Measurements from ENCODE around the gene SEMA3G. TPM values are rescaled to one million over a fixed set of nuclear protein-coding genes. Genes with fewer than 3 reads are reported as not detected.

Gene SEMA3G
- total and polyA plus RNA-seq, 7 experiments from 2014 or later = 0.10 to 0.24 TPM; not detected in 5

GRCh38 chr3:52435246-52436101 lies 9.4 kb downstream of the SEMA3G start:
- Mint-ChIP-seq H3K36me3 (no peaks in the 10 kb centered on the region), H3K27ac (no peak overlapping the region), H3K4me1 (peaks cover 0 to 5% (median 0%) of the 10 kb centered on the region in 7 donors), H3K4me3 (no peak overlapping the region), H3K9me3 (no peaks in the 10 kb centered on the region), H3K27me3 (peaks cover 0 to 6% (median 0%) of the 10 kb centered on the region in 5 donors)
- H3K36me3 ChIP-seq (ENCODE audit: control insufficient read depth in 2 of 3, insufficient read depth in 3 of 3, low read length in 3 of 3) = no peaks in the 10 kb centered on the region
- DNase-seq (no peak), ATAC-seq (no peak)
- POLR2A ChIA-PET = no interaction called here
- intact Hi-C loops (cut with micrococcal nuclease) = no loop called here
- H3K27me3 ChIP-seq (ENCODE audit: control insufficient read depth in 2 of 2, insufficient read depth in 2 of 2, low read length in 2 of 2) = no peaks in the 10 kb centered on the region
- CTCF ChIA-PET = no interaction called here
- H3K4me1 ChIP-seq (ENCODE audit: control insufficient read depth in 2 of 2, insufficient read depth in 2 of 2, low read length in 2 of 2) = no peaks in the 10 kb centered on the region
- no peaks in the 10 kb centered on the region for H3K9me3 ChIP-seq (ENCODE audit: control insufficient read depth in 2 of 3, low read length in 3 of 3)
- H3K4me3 ChIP-seq (ENCODE audit: low read length) = no peak overlapping the region
- no peak overlapping the region for H3K27ac ChIP-seq (ENCODE audit: low read depth, low read length)

- H3K4me1 Mint-ChIP-seq = peaks cover 0 to 5% (median 0%) of the 10 kb centered on the region in 7 donors
- intact Hi-C loops (cut with micrococcal nuclease) = no loop called here
- H3K4me3 Mint-ChIP-seq = no peak overlapping the region
- H3K4me1 ChIP-seq (ENCODE audit: control insufficient read depth in 2 of 2, insufficient read depth in 2 of 2, low read length in 2 of 2) = no peaks in the 10 kb centered on the region
- ATAC-seq (no peak), DNase-seq (no peak)
- peaks cover 0 to 6% (median 0%) of the 10 kb centered on the region in 5 donors for H3K27me3 Mint-ChIP-seq
- H3K9me3 Mint-ChIP-seq = no peaks in the 10 kb centered on the region
- H3K4me3 ChIP-seq (ENCODE audit: low read length) = no peak overlapping the region
- ChIA-PET POLR2A (no interaction called here), CTCF (no interaction called here)
- no peaks in the 10 kb centered on the region for H3K36me3 ChIP-seq (ENCODE audit: control insufficient read depth in 2 of 3, insufficient read depth in 3 of 3, low read length in 3 of 3)
- no peak overlapping the region for H3K27ac Mint-ChIP-seq
- no peaks in the 10 kb centered on the region for H3K36me3 Mint-ChIP-seq
- H3K27me3 ChIP-seq (ENCODE audit: control insufficient read depth in 2 of 2, insufficient read depth in 2 of 2, low read length in 2 of 2) = no peaks in the 10 kb centered on the region
- H3K27ac ChIP-seq (ENCODE audit: low read depth, low read length) = no peak overlapping the region
- H3K9me3 ChIP-seq (ENCODE audit: control insufficient read depth in 2 of 3, low read length in 3 of 3) = no peaks in the 10 kb centered on the region
Measured at GRCh38 chr3:52434491-52435115, 10.3 kb downstream of the SEMA3G start.

GRCh38 chr3:52433996-52434479 lies 10.9 kb downstream of the SEMA3G start:
- no peaks in the 10 kb centered on the region for H3K9me3 Mint-ChIP-seq
- ChIA-PET CTCF (no interaction called here), POLR2A (no interaction called here)
- H3K36me3 ChIP-seq (ENCODE audit: control insufficient read depth in 2 of 3, insufficient read depth in 3 of 3, low read length in 3 of 3) = no peaks in the 10 kb centered on the region
- DNase-seq (no peak), ATAC-seq (no peak)
- H3K27ac ChIP-seq (ENCODE audit: low read depth, low read length) = no peak overlapping the region
- peaks cover 0 to 6% (median 0%) of the 10 kb centered on the region in 5 donors for H3K27me3 Mint-ChIP-seq
- H3K9me3 ChIP-seq (ENCODE audit: control insufficient read depth in 2 of 3, low read length in 3 of 3) = no peaks in the 10 kb centered on the region
- intact Hi-C loops (cut with micrococcal nuclease) = no loop called here
- no peaks in the 10 kb centered on the region for H3K4me1 ChIP-seq (ENCODE audit: control insufficient read depth in 2 of 2, insufficient read depth in 2 of 2, low read length in 2 of 2)
- H3K27ac Mint-ChIP-seq = no peak overlapping the region
- H3K4me3 ChIP-seq (ENCODE audit: low read length) = no peak overlapping the region
- no peaks in the 10 kb centered on the region for H3K27me3 ChIP-seq (ENCODE audit: control insufficient read depth in 2 of 2, insufficient read depth in 2 of 2, low read length in 2 of 2)
- no peaks in the 10 kb centered on the region for H3K36me3 Mint-ChIP-seq
- peaks cover 0 to 5% (median 0%) of the 10 kb centered on the region in 7 donors for H3K4me1 Mint-ChIP-seq
- no peak overlapping the region for H3K4me3 Mint-ChIP-seq

- no peaks in the 10 kb centered on the region for H3K9me3 Mint-ChIP-seq
- Histone ChIP-seq H3K4me3 (ENCODE audit: low read length) (no peak overlapping the region), H3K27me3 (ENCODE audit: control insufficient read depth in 2 of 2, insufficient read depth in 2 of 2, low read length in 2 of 2) (no peaks in the 10 kb centered on the region), H3K27ac (ENCODE audit: low read depth, low read length) (no peak overlapping the region), H3K36me3 (ENCODE audit: control insufficient read depth in 2 of 3, insufficient read depth in 3 of 3, low read length in 3 of 3) (no peaks in the 10 kb centered on the region), H3K9me3 (ENCODE audit: control insufficient read depth in 2 of 3, low read length in 3 of 3) (no peaks in the 10 kb centered on the region), H3K4me1 (ENCODE audit: control insufficient read depth in 2 of 2, insufficient read depth in 2 of 2, low read length in 2 of 2) (no peaks in the 10 kb centered on the region)
- CTCF ChIA-PET = no interaction called here
- H3K4me3 Mint-ChIP-seq = no peak overlapping the region
- no peak overlapping the region for H3K27ac Mint-ChIP-seq
- DNase-seq (no peak), ATAC-seq (no peak)
- peaks cover 0 to 6% (median 0%) of the 10 kb centered on the region in 5 donors for H3K27me3 Mint-ChIP-seq
- no peaks in the 10 kb centered on the region for H3K36me3 Mint-ChIP-seq
- POLR2A ChIA-PET = no interaction called here
- peaks cover 0 to 5% (median 0%) of the 10 kb centered on the region in 7 donors for H3K4me1 Mint-ChIP-seq
- intact Hi-C loops (cut with micrococcal nuclease) = no loop called here
Measured at GRCh38 chr3:52433328-52433995, 11.4 kb downstream of the SEMA3G start.

- ATAC-seq (peak; percentile 43), DNase-seq (no peak)
- H3K9me3 ChIP-seq (ENCODE audit: control insufficient read depth in 2 of 3, low read length in 3 of 3) = no peaks in the 10 kb centered on the region
- Mint-ChIP-seq H3K9me3 (no peaks in the 10 kb centered on the region), H3K36me3 (no peaks in the 10 kb centered on the region), H3K27me3 (peaks cover 0 to 11% (median 0%) of the 10 kb centered on the region in 5 donors), H3K27ac (no peak overlapping the region), H3K4me1 (peaks cover 0 to 5% (median 0%) of the 10 kb centered on the region in 7 donors), H3K4me3 (no peak overlapping the region)
- no peak overlapping the region for H3K4me3 ChIP-seq (ENCODE audit: low read length)
- intact Hi-C loops (cut with micrococcal nuclease) = no loop called here
- no peaks in the 10 kb centered on the region for H3K4me1 ChIP-seq (ENCODE audit: control insufficient read depth in 2 of 2, insufficient read depth in 2 of 2, low read length in 2 of 2)
- H3K27me3 ChIP-seq (ENCODE audit: control insufficient read depth in 2 of 2, insufficient read depth in 2 of 2, low read length in 2 of 2) = no peaks in the 10 kb centered on the region
- no peak overlapping the region for H3K27ac ChIP-seq (ENCODE audit: low read depth, low read length)
- H3K36me3 ChIP-seq (ENCODE audit: control insufficient read depth in 2 of 3, insufficient read depth in 3 of 3, low read length in 3 of 3) = no peaks in the 10 kb centered on the region
- ChIA-PET POLR2A (interaction anchor here (1.7 kb wide), 1 partner anchor 20 kb away, joined by 5 read pairs; no protein-coding TSS in a partner anchor), CTCF (no interaction called here)
Measured at GRCh38 chr3:52432691-52433141, 12.2 kb downstream of the SEMA3G start.

- H3K27me3 ChIP-seq (ENCODE audit: control insufficient read depth in 2 of 2, insufficient read depth in 2 of 2, low read length in 2 of 2) = no peaks in the 10 kb centered on the region
- ATAC-seq (no peak), DNase-seq (no peak)
- Mint-ChIP-seq H3K36me3 (no peaks in the 10 kb centered on the region), H3K4me1 (peaks cover 0 to 5% (median 0%) of the 10 kb centered on the region in 7 donors), H3K27ac (no peak overlapping the region), H3K4me3 (no peak overlapping the region), H3K27me3 (peaks cover 0 to 11% (median 0%) of the 10 kb centered on the region in 5 donors), H3K9me3 (no peaks in the 10 kb centered on the region)
- H3K4me1 ChIP-seq (ENCODE audit: control insufficient read depth in 2 of 2, insufficient read depth in 2 of 2, low read length in 2 of 2) = no peaks in the 10 kb centered on the region
- no peak overlapping the region for H3K27ac ChIP-seq (ENCODE audit: low read depth, low read length)
- H3K36me3 ChIP-seq (ENCODE audit: control insufficient read depth in 2 of 3, insufficient read depth in 3 of 3, low read length in 3 of 3) = no peaks in the 10 kb centered on the region
- POLR2A ChIA-PET = interaction anchor here (1.7 kb wide), 1 partner anchor 20 kb away, joined by 5 read pairs; no protein-coding TSS in a partner anchor
- intact Hi-C loops (cut with micrococcal nuclease) = no loop called here
- H3K4me3 ChIP-seq (ENCODE audit: low read length) = no peak overlapping the region
- CTCF ChIA-PET = no interaction called here
- H3K9me3 ChIP-seq (ENCODE audit: control insufficient read depth in 2 of 3, low read length in 3 of 3) = no peaks in the 10 kb centered on the region
Measured at GRCh38 chr3:52432225-52432624, 12.7 kb downstream of the SEMA3G start.
